ENCODE data around the gene RNF26. TPM values are rescaled to one million over a fixed set of nuclear protein-coding genes. Genes with fewer than 3 reads are reported as not detected.

Gene RNF26
- total RNA-seq, 1 experiment from 2014 or later: 90.6 TPM

- TF ChIP-seq ZNF425 (CRISPR knock-in tag; conservative IDR thresholded peaks at IDR 0.05) (no peak), NR3C1 (CRISPR knock-in tag; conservative IDR thresholded peaks at IDR 0.05; ENCODE audit: low read depth) (no peak)
Observed at GRCh38 chr11:119377112-119377901, 43.0 kb downstream of the RNF26 start (continued).

- Mint-ChIP-seq H3K36me3 (no peaks in the 10 kb centered on the region), H3K27me3 (ENCODE audit: low read depth) (peaks cover 20% of the 10 kb centered on the region), H3K27ac (no peak overlapping the region), H3K4me3 (peak overlapping the region; percentile 8; the same call in 1 of the 2 replicates), H3K4me1 (peaks cover 67% of the 10 kb centered on the region), H3K9me3 (no peaks in the 10 kb centered on the region)
- no peak for TF ChIP-seq SMAD3 (CRISPR knock-in tag; IDR thresholded peaks at IDR 0.05; ENCODE audit: borderline replicate concordance)
- peak; percentile 74; the same call in 1 of the 2 replicates for TF ChIP-seq ZNF423 (CRISPR knock-in tag; IDR thresholded peaks at IDR 0.05)
- ATAC-seq (no peak), DNase-seq (ENCODE audit: low spot score) (no peak)
- CTCF ChIA-PET: interaction anchor here (0.5 to 12.9 kb wide), 8 partner anchors 12 to 342 kb away, joined by 3 to 262 read pairs (median 54); partner anchors contain the start of genes C1QTNF5 and MFRP
- POLR2A ChIA-PET: interaction anchor here (0.5 to 1.2 kb wide), 4 partner anchors 39 to 710 kb away, joined by 3 read pairs; partner anchors contain the start of gene THY1
Observed at GRCh38 chr11:119377961-119378667, 43.8 kb downstream of the RNF26 start.

- no peak for DNase-seq (ENCODE audit: low spot score)
- no peak for ATAC-seq
- Mint-ChIP-seq H3K36me3 (no peaks in the 10 kb centered on the region), H3K27me3 (ENCODE audit: low read depth) (peaks cover 20% of the 10 kb centered on the region), H3K27ac (no peak overlapping the region), H3K9me3 (no peaks in the 10 kb centered on the region), H3K4me3 (peak overlapping the region; percentile 52), H3K4me1 (peaks cover 62% of the 10 kb centered on the region)
- ChIA-PET POLR2A (interaction anchor here (0.5 to 1.2 kb wide), 3 partner anchors 44 to 709 kb away, joined by 3 read pairs; partner anchors contain the start of gene THY1), CTCF (interaction anchor here (0.6 to 12.9 kb wide), 8 partner anchors 11 to 96 kb away, joined by 3 to 262 read pairs (median 38); partner anchors contain the start of genes C1QTNF5 and MFRP)
- no peak for TF ChIP-seq GABPB1 (CRISPR knock-in tag; IDR thresholded peaks at IDR 0.05)
- TF ChIP-seq EMX1 (CRISPR knock-in tag; IDR thresholded peaks at IDR 0.05): no peak
- TF ChIP-seq ELF4 (CRISPR knock-in tag; IDR thresholded peaks at IDR 0.05; ENCODE audit: low read depth): no peak
- no peak for TF ChIP-seq ZNF671 (CRISPR knock-in tag; IDR thresholded peaks at IDR 0.05)
- TF ChIP-seq OVOL2 (CRISPR knock-in tag; IDR thresholded peaks at IDR 0.05; ENCODE audit: borderline replicate concordance): no peak
- no peak for TF ChIP-seq ZNF425 (CRISPR knock-in tag; conservative IDR thresholded peaks at IDR 0.05)
- no peak for TF ChIP-seq USF1 (CRISPR knock-in tag; IDR thresholded peaks at IDR 0.05)
- TF ChIP-seq CDX4 (CRISPR knock-in tag; IDR thresholded peaks at IDR 0.05; ENCODE audit: borderline replicate concordance): no peak
- TF ChIP-seq TEAD1 (CRISPR knock-in tag; IDR thresholded peaks at IDR 0.05): no peak
- no peak for TF ChIP-seq E2F1 (CRISPR knock-in tag; IDR thresholded peaks at IDR 0.05)
- TF ChIP-seq HMGA2 (CRISPR knock-in tag; IDR thresholded peaks at IDR 0.05): no peak
Observed at GRCh38 chr11:119378851-119379465, 44.6 kb downstream of the RNF26 start.
